SK-N-MC (cell line): ENCODE measurements around the gene SRGAP3.

ENCODE experiments used
- EZH2 ChIP-seq: fragments of 200-600 bp; sonication (generic); IDR thresholded peaks from one replicate; pipeline ENCODE4 v1.6.1; 2017; ENCODE audit warnings: antibody characterized with exemption
- POLR2AphosphoS5 ChIP-seq: IDR thresholded peaks from 2 replicates; pipeline ENCODE4 v1.6.1; 2012; ENCODE audit warnings: mild to moderate bottlenecking, low read depth, low read length, borderline replicate concordance

DNA sequence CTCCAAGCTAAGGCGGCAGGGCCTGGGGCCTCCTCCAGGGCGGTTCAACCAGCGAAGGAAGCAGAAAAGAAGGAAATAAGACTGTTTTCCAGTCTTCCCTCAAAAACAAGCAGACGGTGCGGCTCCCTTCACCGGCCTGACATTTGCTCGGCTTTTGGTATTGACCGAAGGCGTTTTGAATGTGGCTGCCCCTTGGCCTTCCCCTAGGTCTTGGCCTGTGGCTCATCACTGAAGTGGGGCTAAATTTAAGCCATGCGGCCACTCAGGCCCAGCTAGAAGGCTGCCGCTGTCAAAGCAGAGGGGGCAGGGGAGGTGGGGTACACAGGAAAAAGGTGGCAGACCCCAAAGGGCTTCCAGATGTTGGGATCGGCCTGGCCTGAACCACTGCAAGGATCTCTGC lies 86.2 kb downstream of the SRGAP3 start:
- TF ChIP-seq EZH2 (no peak), POLR2AphosphoS5 (no peak)
